K562 (cell line): ENCODE data around the gene OR4C5.

Source experiments
- POLR2A ChIP-seq: fragments of 450-650 bp; conservative IDR thresholded peaks from 2 replicates; pipeline ENCODE4 v1.6.1; 2016
- RBBP5 ChIP-seq: fragments of 200-600 bp; sonication (generic); IDR thresholded peaks from 2 replicates; pipeline ENCODE4 v1.6.1; 2012; ENCODE audit warnings: borderline replicate concordance, mild to moderate bottlenecking, low read length, control low read depth, inconsistent platforms; ENCODE audit not compliant: insufficient read depth, poor library complexity, severe bottlenecking
- ZZZ3 ChIP-seq: fragments of 450-650 bp; IDR thresholded peaks from 2 replicates; pipeline ENCODE4 v1.6.1; 2016; ENCODE audit warnings: antibody characterized with exemption, mild to moderate bottlenecking, moderate library complexity
- TF ChIP-seq, protein P1 (sequence below), 3 experiments: IDR thresholded peaks in 2 of 3; conservative IDR thresholded peaks in 1 of 3; 2 replicates each; pipeline ENCODE4 v1.5.1; 2011 to 2012; ENCODE audit warnings: low read length in 3 of 3, mild to moderate bottlenecking in 3 of 3, control low read depth in 2 of 3, improper control_type of control experiment in 1 of 3, inconsistent platforms in 1 of 3, low read depth in 1 of 3, mixed read lengths in 1 of 3, moderate library complexity in 1 of 3; ENCODE audit not compliant: insufficient read depth in 2 of 3
- TF ChIP-seq, protein P2 (sequence below): sonication (generic); formaldehyde crosslinking; IDR thresholded peaks from 2 replicates; pipeline ENCODE4 v1.9.0; 2022; ENCODE audit warnings: mild to moderate bottlenecking, missing genetic modification reagents
- TF ChIP-seq, protein P3 (sequence below), 2 experiments: IDR thresholded peaks; 2 replicates each; pipeline ENCODE4 v1.6.1; 2011; ENCODE audit warnings: borderline replicate concordance in 1 of 2, control low read depth in 1 of 2, low read depth in 1 of 2, low read length in 1 of 2, mild to moderate bottlenecking in 1 of 2, mixed read lengths in 1 of 2, moderate library complexity in 1 of 2; ENCODE audit not compliant: insufficient read depth in 1 of 2, insufficient read length in 1 of 2, poor library complexity in 1 of 2, severe bottlenecking in 1 of 2; ENCODE audit errors: extremely low read depth in 1 of 2
- TF ChIP-seq, protein P4 (sequence below): fragments of 450-650 bp; IDR thresholded peaks from 2 replicates; pipeline ENCODE4 v1.6.1; 2016; ENCODE audit warnings: mild to moderate bottlenecking

DNA sequence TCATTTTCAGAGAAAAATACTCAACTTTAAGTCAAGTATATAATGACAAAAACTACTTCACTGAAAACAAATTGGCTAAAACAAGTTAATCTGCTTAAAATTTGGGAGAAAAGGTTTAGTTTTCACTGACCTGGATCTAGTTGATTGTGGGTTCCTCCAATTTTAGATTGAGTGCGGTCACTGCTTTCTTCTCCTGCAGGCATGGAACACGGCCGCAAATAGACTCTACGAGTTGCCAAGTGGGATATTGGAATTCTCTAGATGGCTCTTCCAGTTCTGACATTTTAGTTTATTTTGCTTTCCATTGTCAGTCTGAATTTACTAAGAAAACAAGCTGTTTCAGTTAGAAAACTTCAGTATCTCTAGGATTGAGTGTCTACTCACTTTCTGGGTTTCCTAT is 12.3 kb downstream of the OR4C5 start:
- no peak for TF ChIP-seq RBBP5
- TF ChIP-seq, protein P1, sequence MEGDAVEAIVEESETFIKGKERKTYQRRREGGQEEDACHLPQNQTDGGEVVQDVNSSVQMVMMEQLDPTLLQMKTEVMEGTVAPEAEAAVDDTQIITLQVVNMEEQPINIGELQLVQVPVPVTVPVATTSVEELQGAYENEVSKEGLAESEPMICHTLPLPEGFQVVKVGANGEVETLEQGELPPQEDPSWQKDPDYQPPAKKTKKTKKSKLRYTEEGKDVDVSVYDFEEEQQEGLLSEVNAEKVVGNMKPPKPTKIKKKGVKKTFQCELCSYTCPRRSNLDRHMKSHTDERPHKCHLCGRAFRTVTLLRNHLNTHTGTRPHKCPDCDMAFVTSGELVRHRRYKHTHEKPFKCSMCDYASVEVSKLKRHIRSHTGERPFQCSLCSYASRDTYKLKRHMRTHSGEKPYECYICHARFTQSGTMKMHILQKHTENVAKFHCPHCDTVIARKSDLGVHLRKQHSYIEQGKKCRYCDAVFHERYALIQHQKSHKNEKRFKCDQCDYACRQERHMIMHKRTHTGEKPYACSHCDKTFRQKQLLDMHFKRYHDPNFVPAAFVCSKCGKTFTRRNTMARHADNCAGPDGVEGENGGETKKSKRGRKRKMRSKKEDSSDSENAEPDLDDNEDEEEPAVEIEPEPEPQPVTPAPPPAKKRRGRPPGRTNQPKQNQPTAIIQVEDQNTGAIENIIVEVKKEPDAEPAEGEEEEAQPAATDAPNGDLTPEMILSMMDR (IDR thresholded peaks at IDR 0.05 in 2 of 3, conservative IDR thresholded peaks at IDR 0.05 in 1 of 3; ENCODE audit: insufficient read depth in 2 of 3, low read depth in 1 of 3, low read length in 3 of 3) = no peak
- no peak for TF ChIP-seq POLR2A
- TF ChIP-seq, protein P2, sequence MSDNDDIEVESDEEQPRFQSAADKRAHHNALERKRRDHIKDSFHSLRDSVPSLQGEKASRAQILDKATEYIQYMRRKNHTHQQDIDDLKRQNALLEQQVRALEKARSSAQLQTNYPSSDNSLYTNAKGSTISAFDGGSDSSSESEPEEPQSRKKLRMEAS (CRISPR knock-in tag) = no peak
- TF ChIP-seq, protein P3, sequence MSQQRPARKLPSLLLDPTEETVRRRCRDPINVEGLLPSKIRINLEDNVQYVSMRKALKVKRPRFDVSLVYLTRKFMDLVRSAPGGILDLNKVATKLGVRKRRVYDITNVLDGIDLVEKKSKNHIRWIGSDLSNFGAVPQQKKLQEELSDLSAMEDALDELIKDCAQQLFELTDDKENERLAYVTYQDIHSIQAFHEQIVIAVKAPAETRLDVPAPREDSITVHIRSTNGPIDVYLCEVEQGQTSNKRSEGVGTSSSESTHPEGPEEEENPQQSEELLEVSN (IDR thresholded peaks at IDR 0.05; ENCODE audit: borderline replicate concordance in 1 of 2, extremely low read depth in 1 of 2, insufficient read depth in 1 of 2, insufficient read length in 1 of 2, low read depth in 1 of 2, low read length in 1 of 2, poor library complexity in 1 of 2, severe bottlenecking in 1 of 2) = no peak
- TF ChIP-seq ZZZ3 = no peak
- TF ChIP-seq, protein P4, sequence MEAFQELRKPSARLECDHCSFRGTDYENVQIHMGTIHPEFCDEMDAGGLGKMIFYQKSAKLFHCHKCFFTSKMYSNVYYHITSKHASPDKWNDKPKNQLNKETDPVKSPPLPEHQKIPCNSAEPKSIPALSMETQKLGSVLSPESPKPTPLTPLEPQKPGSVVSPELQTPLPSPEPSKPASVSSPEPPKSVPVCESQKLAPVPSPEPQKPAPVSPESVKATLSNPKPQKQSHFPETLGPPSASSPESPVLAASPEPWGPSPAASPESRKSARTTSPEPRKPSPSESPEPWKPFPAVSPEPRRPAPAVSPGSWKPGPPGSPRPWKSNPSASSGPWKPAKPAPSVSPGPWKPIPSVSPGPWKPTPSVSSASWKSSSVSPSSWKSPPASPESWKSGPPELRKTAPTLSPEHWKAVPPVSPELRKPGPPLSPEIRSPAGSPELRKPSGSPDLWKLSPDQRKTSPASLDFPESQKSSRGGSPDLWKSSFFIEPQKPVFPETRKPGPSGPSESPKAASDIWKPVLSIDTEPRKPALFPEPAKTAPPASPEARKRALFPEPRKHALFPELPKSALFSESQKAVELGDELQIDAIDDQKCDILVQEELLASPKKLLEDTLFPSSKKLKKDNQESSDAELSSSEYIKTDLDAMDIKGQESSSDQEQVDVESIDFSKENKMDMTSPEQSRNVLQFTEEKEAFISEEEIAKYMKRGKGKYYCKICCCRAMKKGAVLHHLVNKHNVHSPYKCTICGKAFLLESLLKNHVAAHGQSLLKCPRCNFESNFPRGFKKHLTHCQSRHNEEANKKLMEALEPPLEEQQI = no peak
